HepG2 (cell line): ENCODE measurements around the gene CDK2AP2. TPM values are rescaled to one million over a fixed set of nuclear protein-coding genes. Genes with fewer than 3 reads are reported as not detected.

Experiments used
- ADNP ChIP-seq: sonication (generic); formaldehyde crosslinking; IDR thresholded peaks from 2 replicates; pipeline ENCODE4 v1.4.0; 2020; ENCODE audit warnings: missing genetic modification reagents
- ARHGAP35 ChIP-seq: sonication (generic); formaldehyde crosslinking; IDR thresholded peaks from 2 replicates; pipeline ENCODE4 v1.9.0; 2022; ENCODE audit warnings: mild to moderate bottlenecking, inconsistent platforms, moderate library complexity, missing genetic modification reagents, borderline replicate concordance
- CREM ChIP-seq, 2 experiments: sonication (generic) in 1 of 2; formaldehyde crosslinking in 1 of 2; IDR thresholded peaks; 2 replicates each; pipeline versions ENCODE4 v1.4.0 to v1.6.1; 2016 to 2020; ENCODE audit warnings: antibody characterized with exemption in 1 of 2, mild to moderate bottlenecking in 1 of 2, missing genetic modification reagents in 1 of 2
- CSRNP2 ChIP-seq: sonication (generic); formaldehyde crosslinking; conservative IDR thresholded peaks from 2 replicates; pipeline ENCODE4 v1.8.0; 2022; ENCODE audit warnings: low read depth, missing genetic modification reagents
- ELF3 ChIP-seq: IDR thresholded peaks from 2 replicates; pipeline ENCODE4 v1.6.1; 2016; ENCODE audit warnings: missing genetic modification reagents, missing compliant biosample characterization
- GATA4 ChIP-seq: sonication (generic); IDR thresholded peaks from 2 replicates; pipeline ENCODE4 v1.6.1; 2016; ENCODE audit warnings: antibody characterized with exemption, low read depth, borderline replicate concordance
- HOXA3 ChIP-seq: sonication (generic); formaldehyde crosslinking; IDR thresholded peaks from 2 replicates; pipeline ENCODE4 v1.5.0; 2020; ENCODE audit warnings: missing genetic modification reagents
- HOXA9 ChIP-seq: sonication (generic); formaldehyde crosslinking; IDR thresholded peaks from 2 replicates; pipeline ENCODE4 v1.8.1; 2022; ENCODE audit warnings: missing genetic modification reagents, mild to moderate bottlenecking, moderate library complexity, borderline replicate concordance
- KAT8 ChIP-seq: IDR thresholded peaks from 2 replicates; pipeline ENCODE4 v1.6.1; 2016; ENCODE audit warnings: missing genetic modification reagents, missing compliant biosample characterization
- MEF2D ChIP-seq: sonication (generic); formaldehyde crosslinking; IDR thresholded peaks from 2 replicates; pipeline ENCODE4 v1.5.1; 2020; ENCODE audit warnings: mild to moderate bottlenecking, missing genetic modification reagents
- MXI1 ChIP-seq: IDR thresholded peaks from 3 replicates; pipeline ENCODE4 v1.6.1; 2012; ENCODE audit warnings: low read depth, low read length, inconsistent platforms, borderline replicate concordance
- RBAK ChIP-seq: sonication (generic); formaldehyde crosslinking; IDR thresholded peaks from 2 replicates; pipeline ENCODE4 v1.5.1; 2020; ENCODE audit warnings: mild to moderate bottlenecking, missing genetic modification reagents
- SP2 ChIP-seq: sonication (generic); formaldehyde crosslinking; IDR thresholded peaks from 2 replicates; pipeline ENCODE4 v1.5.1; 2020; ENCODE audit warnings: mild to moderate bottlenecking, missing genetic modification reagents
- SRY ChIP-seq: sonication (generic); formaldehyde crosslinking; IDR thresholded peaks from 2 replicates; pipeline ENCODE4 v1.8.0; 2022; ENCODE audit warnings: mild to moderate bottlenecking, missing genetic modification reagents
- STAT6 ChIP-seq: sonication (generic); formaldehyde crosslinking; IDR thresholded peaks from 2 replicates; pipeline ENCODE4 v1.4.0; 2020; ENCODE audit warnings: missing genetic modification reagents, mild to moderate bottlenecking, borderline replicate concordance
- ZC3H4 ChIP-seq: sonication (generic); formaldehyde crosslinking; IDR thresholded peaks from 2 replicates; pipeline ENCODE4 v1.4.0; 2020; ENCODE audit warnings: missing genetic modification reagents, borderline replicate concordance
- ZNF33A ChIP-seq: sonication (generic); formaldehyde crosslinking; IDR thresholded peaks from 2 replicates; pipeline ENCODE4 v1.5.1; 2020; ENCODE audit warnings: missing genetic modification reagents, mild to moderate bottlenecking, moderate library complexity, borderline replicate concordance
- ZNF512B ChIP-seq: sonication (generic); formaldehyde crosslinking; IDR thresholded peaks from 2 replicates; pipeline ENCODE4 v1.5.1; 2020; ENCODE audit warnings: missing genetic modification reagents, mild to moderate bottlenecking, borderline replicate concordance
- ZNF570 ChIP-seq: sonication (generic); formaldehyde crosslinking; IDR thresholded peaks from 2 replicates; pipeline ENCODE4 v1.4.0; 2020; ENCODE audit warnings: mild to moderate bottlenecking, missing genetic modification reagents, borderline replicate concordance
- polyA plus RNA-seq, 8 experiments: library from polyadenylated mRNA; depleted of rRNA in 3 of 8; stranded (reverse) in 7 of 8; unstranded in 1 of 8; fragments of >200 nt; fragmentation: Illumina TruSeq in 4 of 8; extraction: Trizol in 4 of 8; gene quantifications; 2 replicates each; pipeline versions ENCODE4 v1.2.1 to v1.2.3, GENCODE V29; 2011 to 2016; ENCODE audit warnings: low read depth in 4 of 8, missing spikeins in 1 of 8, mixed read lengths in 1 of 8; ENCODE audit not compliant: insufficient read depth in 1 of 8
- total RNA-seq, 5 experiments: library from RNA; depleted of rRNA; stranded (reverse); fragments of >200 nt; fragmentation: Illumina TruSeq; extraction: Trizol; gene quantifications; 2 replicates each; pipeline ENCODE4 v1.2.3, GENCODE V29; 2016; ENCODE audit warnings: low read depth in 1 of 5

The CDK2AP2 gene
- total and polyA plus RNA-seq, 2 of the 13 experiments (the other 11 are each of a cell fraction or from before 2014, with no cell fraction given) = 15.0 to 23.2 TPM

GRCh38 chr11:67464411-67465188 is 43.4 kb downstream of the CDK2AP2 start (continued):
- peak; percentile 44; the same call in 1 of the 2 replicates for TF ChIP-seq SP2 (CRISPR knock-in tag)
- peak; percentile 62; the same call in 1 of the 2 replicates for TF ChIP-seq ELF3 (CRISPR knock-in tag)
- TF ChIP-seq ZNF512B (CRISPR knock-in tag) = peak; percentile 75; the same call in 1 of the 2 replicates
- no peak for TF ChIP-seq RBAK (CRISPR knock-in tag)
- no peak for TF ChIP-seq ZNF33A
- TF ChIP-seq ADNP (CRISPR knock-in tag) = no peak
- TF ChIP-seq GATA4 = 0 out of 2 replicates have a peak, but pooled peaks have one; percentile 32
- 0 out of 2 replicates have a peak, but pooled peaks have one; percentile 1 for TF ChIP-seq ARHGAP35
- TF ChIP-seq ZC3H4 (CRISPR knock-in tag) = no peak
- TF ChIP-seq HOXA3 (CRISPR knock-in tag) = 0 out of 2 replicates have a peak, but pooled peaks have one; percentile 42
- TF ChIP-seq MEF2D (CRISPR knock-in tag) = peak; percentile 52; the same call in 1 of the 2 replicates
- TF ChIP-seq ZNF570 (CRISPR knock-in tag) = no peak
- TF ChIP-seq CSRNP2 (CRISPR knock-in tag) = no peak
- peak; percentile 57; the same call in 1 of the 3 replicates for TF ChIP-seq MXI1
- TF ChIP-seq SRY (CRISPR knock-in tag) = peak; percentile 4; the same call in 1 of the 2 replicates
- peak; percentile 43 for TF ChIP-seq KAT8 (CRISPR knock-in tag)
- no peak for TF ChIP-seq CREM (IDR thresholded peaks at IDR 0.05)
- TF ChIP-seq CREM (CRISPR knock-in tag; IDR thresholded peaks at IDR 0.05) = no peak
- TF ChIP-seq HOXA9 (CRISPR knock-in tag) = 0 out of 2 replicates have a peak, but pooled peaks have one; percentile 64
- TF ChIP-seq STAT6 (CRISPR knock-in tag) = 0 out of 2 replicates have a peak, but pooled peaks have one; percentile 14
